DMS53 (cell line): Measurements from ENCODE around the gene POLA1.

Experiments
- DNase-seq: peaks from one replicate; lab custom pipeline; 2025; lab: John Stamatoyannopoulos, UW

POLA1 gene

DNA sequence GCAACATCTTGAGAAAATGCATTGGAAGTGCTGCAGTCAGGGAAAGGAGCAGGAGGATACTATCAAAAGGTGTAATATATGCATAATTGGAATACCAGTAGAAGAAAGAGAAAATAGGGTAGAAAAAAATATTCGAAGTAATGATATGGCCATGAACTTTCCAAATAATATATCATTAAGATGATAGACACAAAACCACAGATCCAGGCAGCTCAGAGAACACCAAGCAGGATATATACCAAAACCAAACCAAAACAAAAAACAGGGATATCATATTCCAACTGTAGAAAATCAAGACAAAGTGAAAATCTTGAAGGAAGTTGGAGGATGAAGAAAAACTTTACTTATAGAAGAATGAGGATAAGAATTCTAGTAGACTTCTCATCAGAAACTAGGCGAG is 9.7 kb upstream of the POLA1 start:
- no peak for DNase-seq

DNA sequence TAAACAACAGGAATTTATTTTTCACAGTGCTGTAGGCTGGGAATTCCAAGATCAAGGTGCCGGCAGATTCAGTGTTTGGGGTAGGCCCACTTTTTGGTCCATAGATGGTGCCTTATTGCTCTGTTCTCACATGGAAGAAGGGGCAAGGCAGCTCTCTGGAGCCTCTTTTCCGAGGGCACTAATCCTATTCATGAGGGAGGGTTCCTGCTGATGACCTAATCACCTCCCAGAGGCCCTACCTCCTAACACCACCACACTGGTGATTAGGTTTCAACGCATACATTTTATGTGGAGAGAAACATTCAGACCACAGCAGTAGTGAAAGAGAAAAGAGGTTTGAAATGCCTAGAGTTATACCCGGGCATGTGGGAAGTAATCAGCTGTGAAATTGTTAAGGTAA is 1.4 kb upstream of the POLA1 start:
- peak; percentile 3 for DNase-seq

DNA sequence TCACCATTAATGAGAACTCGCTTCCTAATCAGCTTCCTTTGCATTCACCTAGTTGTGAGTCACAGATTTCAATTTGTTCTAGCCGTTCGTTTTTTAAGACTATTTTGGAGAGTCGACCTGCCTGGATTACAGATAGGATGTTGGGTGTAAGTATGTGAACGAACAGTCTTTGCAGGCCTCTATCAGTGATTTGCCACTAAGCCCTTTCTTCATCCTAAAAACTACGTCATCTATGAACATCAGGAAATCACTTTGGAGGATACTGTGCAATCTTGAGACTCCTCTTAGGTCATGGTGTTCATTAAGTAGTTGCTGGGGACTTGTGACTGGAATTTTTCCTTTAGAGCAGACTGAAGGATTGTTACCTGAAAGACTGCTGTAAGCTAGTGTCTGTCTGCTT is 1.1 kb downstream of the POLA1 start:
- DNase-seq = no peak

DNA sequence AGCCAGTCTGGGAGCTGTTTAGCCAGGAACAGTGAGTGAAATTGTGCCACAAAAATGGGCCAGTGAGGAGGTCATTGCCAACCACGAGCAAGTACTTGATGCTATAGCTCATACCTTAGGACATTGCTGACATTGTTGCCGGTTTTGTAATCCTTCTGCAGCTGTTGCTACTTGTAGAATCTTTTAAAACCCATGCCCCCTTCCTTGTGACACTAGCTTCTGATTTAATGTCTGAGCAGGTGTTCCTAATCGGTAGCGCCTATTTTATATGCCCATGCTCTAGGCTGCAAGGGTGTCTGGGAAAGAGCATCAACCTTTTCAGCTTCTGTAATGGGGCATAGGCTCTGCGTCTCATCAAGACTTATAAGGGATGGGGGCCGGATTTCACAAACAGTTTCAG is 2.6 kb downstream of the POLA1 start:
- no peak for DNase-seq

DNA sequence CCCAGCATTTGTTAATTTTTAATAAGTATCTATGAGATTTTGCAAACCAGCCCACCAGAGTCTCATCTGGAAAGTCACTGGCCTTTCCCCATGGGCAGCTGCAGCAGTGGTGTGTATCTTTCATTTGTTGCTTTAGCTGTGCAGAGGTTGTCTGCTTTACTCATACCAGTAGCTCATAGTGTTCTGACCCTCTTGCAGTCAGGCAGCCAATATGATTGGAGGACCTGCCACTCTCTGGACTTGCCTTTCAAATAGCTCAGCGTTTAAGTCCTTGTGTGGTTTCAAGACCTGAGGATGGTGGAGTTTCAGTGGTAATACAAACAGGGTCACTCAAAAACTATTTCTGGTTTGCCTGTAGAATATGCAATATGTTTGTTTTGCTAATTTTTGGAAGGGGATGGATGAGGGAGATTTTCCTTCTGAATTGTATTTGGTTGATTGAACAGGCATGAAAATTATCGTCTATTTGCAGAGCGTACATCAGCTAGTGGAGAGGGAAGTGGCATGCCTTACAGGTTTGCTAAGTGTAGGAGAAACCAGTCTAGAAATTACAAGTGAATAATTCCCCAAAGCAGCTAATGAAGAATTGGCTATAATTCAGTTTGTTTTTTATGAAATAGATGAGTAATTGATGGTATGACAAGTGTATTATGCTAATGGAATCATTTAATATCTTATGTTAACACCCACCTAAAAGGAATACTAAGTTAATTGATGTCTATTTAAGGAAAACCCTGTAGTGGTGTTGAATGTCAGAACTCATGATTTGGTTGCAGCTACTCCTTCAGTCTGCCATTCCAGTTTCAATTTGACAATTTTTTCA is 8.9 kb downstream of the POLA1 start:
- no peak for DNase-seq

DNA sequence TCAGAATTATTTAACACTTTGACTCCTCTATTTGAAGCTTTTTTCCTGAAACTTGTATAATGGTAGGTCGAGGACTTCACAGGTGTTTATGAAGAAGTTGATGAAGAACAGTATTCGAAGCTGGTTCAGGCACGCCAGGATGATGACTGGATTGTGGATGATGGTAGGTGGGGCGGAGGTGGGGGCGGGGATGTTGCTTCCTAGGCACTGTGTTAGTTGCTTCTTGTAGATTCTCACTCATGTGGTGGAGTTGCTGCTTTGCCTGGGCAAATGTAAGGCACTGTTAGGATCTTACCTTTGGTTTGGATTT is 9.4 kb downstream of the POLA1 start:
- no peak for DNase-seq

DNA sequence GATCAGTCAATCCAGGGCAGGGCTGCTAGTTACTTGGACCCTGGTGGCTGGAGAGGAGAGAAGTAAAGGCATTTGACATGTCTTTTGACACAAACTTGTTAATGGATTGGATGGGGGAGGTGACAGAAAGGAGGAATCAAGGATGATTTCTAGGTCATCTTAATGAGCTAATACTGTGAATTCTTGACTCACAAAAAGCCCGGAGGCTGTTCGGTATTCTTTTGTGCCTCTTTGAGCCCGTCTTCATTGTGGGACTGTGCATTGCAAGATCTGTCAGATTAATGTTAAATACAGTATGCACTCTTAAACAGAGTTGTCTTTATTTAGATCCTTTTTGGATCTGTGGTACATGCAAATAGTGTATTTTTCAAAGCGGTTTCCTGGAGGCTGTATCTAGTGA is 25.1 kb downstream of the POLA1 start:
- DNase-seq = no peak

DNA sequence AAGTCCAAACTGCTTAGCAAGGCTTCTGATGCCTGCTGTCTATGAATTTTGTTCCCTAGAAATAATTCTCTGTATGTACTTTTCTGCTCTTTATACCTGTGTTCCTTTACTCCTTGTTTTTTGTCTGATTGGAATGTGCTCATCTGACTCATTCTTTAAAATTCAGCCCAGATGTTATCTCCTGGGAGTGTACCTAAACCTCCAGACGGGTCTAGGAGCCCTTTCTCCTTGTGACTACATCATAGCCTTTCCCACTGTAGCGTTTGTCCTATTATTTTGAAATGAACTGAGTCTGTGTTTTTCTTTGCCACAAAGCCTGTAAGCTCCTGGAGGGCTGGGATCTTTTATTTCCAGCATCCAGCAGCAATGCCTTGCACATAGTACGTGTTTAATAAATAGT is 26.3 kb downstream of the POLA1 start:
- no peak for DNase-seq

DNA sequence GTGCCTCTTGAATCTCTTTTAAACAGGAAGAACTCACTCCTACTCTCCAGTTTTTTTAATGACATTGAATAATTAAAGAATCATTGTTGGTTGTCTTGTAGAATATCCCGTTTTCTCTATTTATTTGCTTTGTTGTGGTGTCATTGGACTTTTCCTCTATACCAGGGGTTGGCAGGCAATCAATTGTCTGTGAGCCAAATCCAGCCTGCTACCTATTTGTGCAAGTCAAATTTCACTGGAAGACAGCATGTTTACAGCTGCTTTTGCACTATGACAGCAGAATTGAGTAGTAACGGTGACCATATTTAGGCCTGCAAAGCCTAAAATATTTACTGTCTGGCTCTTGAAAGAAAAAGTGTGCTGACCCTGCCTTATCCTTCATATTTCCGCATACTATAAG is 34.8 kb downstream of the POLA1 start:
- DNase-seq = no peak

DNA sequence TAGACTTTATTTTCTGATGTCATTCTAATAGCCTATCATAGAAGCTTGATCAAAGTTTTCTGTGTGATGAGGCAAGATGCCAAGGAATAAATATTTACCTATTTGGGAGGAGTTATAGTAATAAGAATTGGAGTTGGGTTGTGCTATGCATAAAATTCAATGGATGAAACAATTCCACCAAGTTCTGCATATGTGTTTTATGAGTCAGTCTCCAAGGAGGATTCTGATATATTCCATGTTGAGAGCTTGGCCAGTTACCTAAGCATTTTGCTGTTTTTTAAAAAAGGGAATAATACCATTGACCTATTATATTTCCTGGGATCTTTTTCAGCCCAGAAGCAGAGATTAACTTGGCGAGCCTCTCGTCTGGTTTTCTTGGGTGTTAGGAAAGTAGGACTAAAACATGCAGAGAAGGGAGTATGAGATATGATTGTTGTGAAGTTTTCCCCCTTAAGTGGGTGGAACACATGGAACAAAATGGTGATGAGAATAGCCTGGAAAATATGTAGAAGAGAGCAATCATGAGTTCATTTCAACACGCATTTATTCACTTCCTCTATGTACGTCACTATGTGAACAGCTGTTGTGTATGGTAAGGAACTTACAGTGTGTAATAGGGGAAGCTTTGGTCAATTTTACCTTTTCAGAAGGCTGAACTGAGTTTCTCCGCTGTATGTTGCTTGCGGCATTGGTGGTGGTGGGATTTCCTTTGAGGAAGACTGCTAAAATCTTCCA is 39.2 kb downstream of the POLA1 start:
- DNase-seq = no peak

DNA sequence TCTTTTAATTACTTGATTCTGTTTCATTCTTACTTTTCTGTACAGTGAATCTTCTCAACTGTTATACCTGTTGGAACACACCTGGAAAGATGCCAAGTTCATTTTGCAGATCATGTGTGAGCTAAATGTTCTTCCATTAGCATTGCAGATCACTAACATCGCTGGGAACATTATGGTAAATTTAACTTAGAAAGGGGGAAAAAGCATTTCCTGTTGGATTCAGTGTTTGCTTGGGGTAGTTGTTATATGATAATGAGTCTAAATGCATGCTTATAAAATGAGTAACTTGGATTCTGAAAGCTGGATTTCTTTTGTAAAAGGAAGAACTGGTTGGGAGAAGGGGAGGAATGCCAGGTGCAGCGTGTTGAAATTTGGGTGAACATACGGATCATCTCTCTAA is 47.6 kb downstream of the POLA1 start:
- no peak for DNase-seq

DNA sequence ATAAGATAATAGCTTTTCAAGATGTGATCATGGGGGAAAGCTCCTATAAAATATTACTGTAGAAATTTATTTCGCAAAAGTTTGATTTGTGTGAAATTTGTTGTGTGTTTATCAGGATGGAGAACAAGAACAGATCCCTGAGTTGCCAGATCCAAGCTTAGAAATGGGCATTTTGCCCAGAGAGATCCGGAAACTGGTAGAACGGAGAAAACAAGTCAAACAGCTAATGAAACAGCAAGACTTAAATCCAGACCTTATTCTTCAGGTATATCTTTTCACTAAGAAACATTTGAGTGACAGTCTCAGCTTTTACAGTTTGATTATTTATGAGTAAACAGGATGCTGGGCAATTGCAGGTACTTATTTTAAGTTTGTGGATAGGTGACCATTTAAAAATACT is 54.5 kb downstream of the POLA1 start:
- no peak for DNase-seq

DNA sequence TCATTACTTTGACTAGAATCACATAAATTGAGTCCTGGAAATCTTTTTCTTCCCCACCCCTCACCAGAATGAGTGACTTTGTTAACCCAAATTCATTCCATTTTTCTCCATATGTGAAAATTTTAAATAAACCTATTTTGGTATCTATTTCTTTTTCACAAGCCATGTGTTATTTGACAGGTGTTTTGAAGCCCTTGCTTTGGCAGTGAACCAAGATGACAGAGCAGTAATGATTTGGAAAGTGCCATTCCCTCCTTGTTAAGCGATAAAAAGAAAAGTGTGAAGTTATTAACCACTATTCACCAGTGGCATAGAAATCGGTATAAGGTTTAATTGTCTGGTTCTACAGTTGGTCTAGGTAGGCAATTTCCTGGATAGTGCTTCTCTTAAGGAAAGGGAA is 66.1 kb downstream of the POLA1 start:
- DNase-seq = no peak

DNA sequence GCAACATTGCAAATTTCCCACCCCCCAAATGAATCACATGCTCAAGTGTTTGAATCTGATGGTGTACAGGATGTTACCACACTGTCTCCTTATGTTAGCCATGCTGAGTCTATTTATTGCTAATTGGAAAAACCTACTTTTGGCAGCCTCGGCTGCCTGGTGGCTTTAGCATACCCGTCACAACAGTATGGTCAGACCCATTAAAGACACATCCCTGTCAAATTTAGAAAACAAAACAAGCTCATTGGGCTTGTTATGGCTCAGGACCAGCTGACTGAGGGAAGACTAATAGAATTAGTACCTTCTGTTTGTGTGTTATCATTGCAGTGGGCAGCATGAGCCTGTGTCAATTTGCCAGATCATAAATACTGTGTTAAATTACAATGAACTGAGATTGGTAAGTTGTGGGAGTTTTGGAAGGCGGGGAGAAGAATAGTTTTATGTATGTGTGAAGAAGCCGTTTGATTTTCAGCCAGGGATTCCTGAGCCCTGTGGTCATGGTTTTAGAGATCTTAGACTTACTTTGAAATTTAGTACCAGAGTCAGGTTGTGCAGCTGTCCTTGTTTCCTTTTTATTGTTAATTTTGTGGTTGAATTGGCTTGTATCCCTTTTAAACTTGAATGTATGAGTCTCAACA is 66.8 kb downstream of the POLA1 start:
- DNase-seq = no peak

DNA sequence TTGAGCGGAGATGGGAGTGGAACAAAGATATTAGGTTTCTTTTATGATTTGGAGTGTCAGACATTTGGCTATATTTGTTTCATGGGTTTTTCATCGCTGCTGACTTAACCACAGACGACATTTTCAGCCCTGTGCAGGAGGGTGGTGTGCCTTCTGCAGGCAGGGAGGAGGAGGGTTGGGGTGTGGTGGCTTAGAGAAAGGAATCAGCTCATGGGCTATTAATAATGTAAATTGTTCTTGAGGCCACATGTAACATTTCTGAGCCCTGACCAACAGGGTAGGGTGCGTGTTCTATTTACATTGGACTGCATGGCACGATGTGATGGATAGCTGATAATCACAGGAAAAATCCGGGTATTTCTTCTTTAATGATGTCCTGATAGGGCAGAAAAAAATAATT is 67.6 kb downstream of the POLA1 start:
- no peak for DNase-seq

DNA sequence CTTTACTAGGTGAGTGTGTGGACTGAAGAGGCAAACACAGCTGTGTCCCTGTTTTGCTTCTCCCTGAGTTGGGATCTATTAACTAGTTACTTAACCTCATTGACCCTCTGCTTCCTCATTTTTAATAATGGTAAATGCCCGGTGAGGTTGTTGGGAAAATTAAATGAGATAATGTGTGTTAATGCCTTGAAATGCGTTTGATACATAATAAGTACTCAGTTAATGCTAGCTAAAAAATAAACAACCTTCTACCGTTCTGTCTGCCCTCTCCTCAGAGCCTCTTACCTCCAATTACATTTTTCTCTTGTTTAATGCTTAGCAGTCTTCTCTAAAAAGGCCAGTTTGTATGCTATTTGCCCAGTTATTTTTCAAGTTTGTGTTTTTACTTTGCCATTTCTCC is 70.3 kb downstream of the POLA1 start:
- no peak for DNase-seq

DNA sequence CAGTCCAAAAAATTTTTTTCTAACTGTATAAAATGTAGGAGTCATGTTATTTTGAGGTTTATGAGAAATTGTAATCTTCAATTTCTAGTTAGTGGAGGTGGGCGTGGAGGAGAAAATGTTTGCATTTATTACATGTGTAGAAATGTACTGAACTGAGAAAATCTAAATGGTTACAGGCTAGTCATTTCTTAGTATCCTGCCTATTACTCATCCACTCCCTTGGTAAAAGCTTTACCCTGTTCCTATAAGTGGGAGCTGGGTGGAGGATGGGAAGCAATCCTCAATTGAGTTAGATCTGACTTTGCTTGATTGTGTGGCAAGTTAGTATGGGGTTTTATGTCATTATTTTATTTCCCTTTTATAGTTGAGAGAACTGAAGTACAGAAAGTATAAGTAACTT is 73.8 kb downstream of the POLA1 start:
- DNase-seq = no peak

DNA sequence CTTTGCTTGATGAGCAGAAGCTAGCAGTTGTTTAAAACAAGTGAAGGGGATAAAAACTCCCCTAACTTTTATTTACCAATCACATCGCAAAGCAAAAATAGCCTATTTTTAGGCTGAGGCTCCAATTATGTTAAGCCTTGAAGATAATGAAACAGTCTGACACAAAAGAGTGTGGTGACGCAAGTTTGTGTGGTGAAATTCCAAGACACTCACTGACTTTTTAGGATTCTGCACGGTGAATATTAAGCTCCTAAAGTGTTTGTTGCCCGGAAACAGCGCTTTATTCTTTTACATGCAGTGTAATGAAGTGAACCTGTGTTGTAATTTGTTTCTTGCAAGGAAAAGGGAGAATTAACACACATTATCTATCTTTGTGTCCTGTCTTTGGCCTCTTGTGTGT is 74.8 kb downstream of the POLA1 start:
- DNase-seq = no peak

DNA sequence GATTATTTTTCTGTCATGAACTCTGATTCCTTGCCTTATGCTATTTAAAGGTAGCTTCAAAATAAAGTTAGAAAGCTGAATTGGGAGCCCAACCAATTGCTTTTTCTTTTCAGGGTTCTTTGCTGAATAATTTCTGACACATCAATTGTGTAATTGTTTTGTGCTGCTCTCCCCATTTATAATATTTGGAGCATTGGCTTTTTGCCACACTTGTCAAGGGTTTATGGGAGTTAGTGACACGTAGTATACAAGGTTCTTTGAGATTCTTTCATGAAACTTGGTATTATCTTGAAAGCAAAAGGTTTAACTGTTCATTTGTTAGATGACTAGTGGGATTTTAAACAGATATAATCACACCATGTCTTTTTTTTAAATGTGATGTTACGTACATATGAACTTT is 80.9 kb downstream of the POLA1 start:
- no peak for DNase-seq

DNA sequence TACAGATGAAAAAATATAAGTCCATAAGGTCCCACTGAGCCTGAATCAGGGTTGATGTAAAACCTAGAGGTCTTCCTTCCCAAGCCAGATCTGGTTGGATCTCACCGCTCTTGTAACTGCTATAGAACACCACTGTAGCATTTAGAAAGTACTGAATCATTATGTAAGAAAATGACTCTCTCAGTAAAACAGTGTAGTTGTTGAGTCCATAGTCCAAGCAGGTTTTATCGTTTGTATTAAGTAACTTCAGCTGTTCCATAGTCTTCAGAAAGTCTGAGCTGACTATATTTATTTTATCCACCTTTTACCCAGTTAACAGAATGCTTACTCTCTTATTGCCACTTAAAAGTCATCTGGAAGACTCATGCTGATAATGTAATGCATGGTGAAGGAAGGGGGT is 82.2 kb downstream of the POLA1 start:
- no peak for DNase-seq

DNA sequence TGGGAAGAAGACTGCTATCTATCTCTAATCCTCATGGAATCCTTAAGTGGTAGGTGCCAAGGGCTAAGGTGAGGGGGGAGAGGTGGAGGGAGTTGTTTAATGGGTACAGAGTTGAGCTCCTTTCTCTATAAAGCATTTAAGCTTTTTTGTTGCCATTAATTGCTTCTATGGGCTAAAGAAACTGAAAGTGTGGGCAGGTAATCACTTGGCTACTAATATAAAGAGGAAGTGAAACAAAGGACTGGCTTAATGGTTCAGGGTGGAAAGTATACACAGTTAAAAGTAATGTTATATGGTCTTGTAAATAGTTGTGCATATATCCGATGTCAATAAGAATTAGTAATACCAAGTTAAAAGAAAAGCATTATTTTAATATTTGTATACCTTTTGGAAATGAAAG is 83.9 kb downstream of the POLA1 start:
- DNase-seq = no peak

DNA sequence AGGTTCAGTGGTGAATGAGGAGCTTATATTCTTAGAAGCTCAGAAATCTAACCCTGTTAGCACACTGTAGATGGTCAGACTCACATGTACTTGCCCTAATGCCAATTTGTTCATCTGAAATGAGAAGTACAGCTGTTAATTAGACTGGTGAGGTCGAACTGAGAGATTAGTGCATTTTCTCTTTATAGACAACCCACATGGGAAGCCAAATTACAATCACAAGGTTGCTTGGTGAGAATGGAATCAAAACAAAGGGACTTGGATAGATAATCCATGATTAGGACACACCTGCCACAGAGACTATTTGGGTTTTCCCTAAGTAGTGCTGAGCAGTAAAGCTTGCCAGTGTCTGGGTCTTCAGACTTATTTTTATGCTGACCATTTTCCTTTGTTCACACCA is 88.3 kb downstream of the POLA1 start:
- no peak for DNase-seq

DNA sequence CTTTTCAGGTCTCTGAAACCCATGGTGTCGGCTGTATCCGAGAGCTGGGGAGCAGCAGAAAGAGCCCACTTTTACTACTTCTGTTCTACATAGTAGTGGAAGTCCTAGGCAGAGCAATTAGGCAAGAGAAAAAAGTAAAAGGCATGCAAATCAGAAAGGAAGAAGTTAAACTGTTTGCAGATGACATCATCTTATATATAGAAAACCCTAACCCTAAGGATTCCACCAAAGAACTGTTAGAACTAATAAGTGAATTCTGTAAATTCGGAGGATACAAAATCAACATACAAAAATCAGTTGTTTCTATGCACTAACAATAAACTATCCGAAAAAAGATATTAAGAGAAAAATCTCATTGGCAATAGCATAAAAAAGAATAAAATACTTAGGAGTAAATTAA is 95.3 kb downstream of the POLA1 start:
- no peak for DNase-seq

DNA sequence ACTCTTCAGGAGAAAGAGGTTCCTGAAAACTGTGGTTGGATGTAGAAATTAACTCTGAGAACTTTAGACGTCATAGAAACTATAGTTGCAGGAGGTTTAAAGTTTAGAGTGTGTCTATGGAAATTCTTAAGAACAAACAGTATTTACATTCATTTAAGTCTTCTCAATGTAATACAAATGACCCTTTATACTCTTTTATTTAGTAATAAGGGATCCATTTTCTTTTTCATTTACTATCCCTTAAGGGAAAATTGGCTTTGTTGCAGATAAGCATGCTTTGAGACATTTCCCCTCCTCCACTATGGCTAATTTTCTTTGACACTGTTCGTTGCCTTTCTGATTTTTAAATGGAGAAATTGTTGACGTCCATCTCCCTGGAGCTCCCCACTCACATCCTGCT is 96.4 kb downstream of the POLA1 start:
- no peak for DNase-seq
